NCI-H774 (cell line): ENCODE results near the gene PDSS2.

Source experiments
- DNase-seq: peaks from one replicate; lab custom pipeline; 2025; lab: John Stamatoyannopoulos, UW

Gene PDSS2

GRCh38 chr6:107361753-107362604 is 97.4 kb downstream of the PDSS2 start:
- DNase-seq: no peak

- DNase-seq: no peak
Measured at GRCh38 chr6:107360476-107360875, 98.9 kb downstream of the PDSS2 start.

GRCh38 chr6:107357842-107358241 is 101.5 kb downstream of the PDSS2 start:
- DNase-seq: no peak

GRCh38 chr6:107357031-107357430 is 102.3 kb downstream of the PDSS2 start:
- no peak for DNase-seq

- DNase-seq: no peak
Measured at GRCh38 chr6:107355659-107356058, 103.7 kb downstream of the PDSS2 start.

- no peak for DNase-seq
Measured at GRCh38 chr6:107354451-107354850, 104.9 kb downstream of the PDSS2 start.

GRCh38 chr6:107353773-107354382 is 105.5 kb downstream of the PDSS2 start:
- DNase-seq: peak; percentile 36

- no peak for DNase-seq
Measured at GRCh38 chr6:107348224-107348623, 111.1 kb downstream of the PDSS2 start.

- DNase-seq: no peak
Measured at GRCh38 chr6:107345393-107345792, 114.0 kb downstream of the PDSS2 start.

GRCh38 chr6:107344981-107345380 is 114.4 kb downstream of the PDSS2 start:
- no peak for DNase-seq

GRCh38 chr6:107344383-107344782 is 115.0 kb downstream of the PDSS2 start:
- DNase-seq: no peak

GRCh38 chr6:107342144-107342543 is 117.2 kb downstream of the PDSS2 start:
- no peak for DNase-seq

GRCh38 chr6:107340881-107341280 is 118.5 kb downstream of the PDSS2 start:
- DNase-seq: no peak

- no peak for DNase-seq
Measured at GRCh38 chr6:107337191-107337741, 122.1 kb downstream of the PDSS2 start.

- no peak for DNase-seq
Measured at GRCh38 chr6:107334026-107334425, 125.3 kb downstream of the PDSS2 start.

GRCh38 chr6:107333491-107333890 is 125.9 kb downstream of the PDSS2 start:
- no peak for DNase-seq

GRCh38 chr6:107331409-107332386 is 127.7 kb downstream of the PDSS2 start:
- DNase-seq: no peak

- DNase-seq: no peak
Measured at GRCh38 chr6:107330168-107330567, 129.2 kb downstream of the PDSS2 start.

GRCh38 chr6:107329063-107329860 is 130.1 kb downstream of the PDSS2 start:
- DNase-seq: no peak

- no peak for DNase-seq
Measured at GRCh38 chr6:107328081-107328480, 131.3 kb downstream of the PDSS2 start.

GRCh38 chr6:107323133-107323785 is 136.1 kb downstream of the PDSS2 start:
- DNase-seq: no peak
